ENCODE results near the gene KDM4C. TPM values are rescaled to one million over a fixed set of nuclear protein-coding genes. Genes with fewer than 3 reads are reported as not detected.

The KDM4C gene
- total and polyA plus RNA-seq, 2 of the 4 experiments (the other 2 are of a cell fraction) = 11.8 to 23.8 TPM

DNA sequence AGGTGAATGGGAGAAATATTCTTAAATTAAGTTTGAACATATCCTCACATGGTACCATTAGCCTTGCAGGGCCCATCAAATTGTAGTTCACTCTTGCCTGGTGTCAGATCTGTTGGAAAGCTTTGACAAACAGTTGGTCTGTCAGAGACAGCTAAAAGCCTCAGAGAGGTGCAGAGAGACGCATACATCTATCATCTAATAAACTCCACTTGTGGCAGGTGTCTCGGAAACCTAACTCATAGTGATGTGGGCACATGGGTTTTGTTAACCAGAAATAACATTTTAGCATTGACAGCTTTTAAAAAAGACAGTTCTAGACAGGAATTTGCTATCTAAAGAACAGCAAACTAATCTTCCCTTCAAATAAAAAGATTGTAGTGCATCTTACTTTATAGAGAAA is 315.9 kb downstream of the KDM4C start:
- CTCF ChIA-PET = interaction anchor here (1.1 kb wide), 1 partner anchor 71 kb away, joined by 3 read pairs; no protein-coding TSS in a partner anchor

More for the DNA sequence above, 315.9 kb downstream of the KDM4C start:
- Histone ChIP-seq H3K9me3 (ENCODE audit: control insufficient read depth, insufficient read depth, low read length) (no peaks in the 10 kb centered on the region), H4K20me1 (ENCODE audit: insufficient read depth, low read length) (no peaks in the 10 kb centered on the region), H3K79me1 (ENCODE audit: low read depth in 1 of 2, low read length in 2 of 2) (no peaks in the 10 kb centered on the region), H3K9ac (ENCODE audit: low read depth, low read length) (no peak overlapping the region), H2AFZ (replicated peaks; ENCODE audit: low read length, poor library complexity) (no peak overlapping the region), H2BK15ac (ENCODE audit: low read depth, low read length) (no peak overlapping the region), H3K9me1 (ENCODE audit: insufficient read depth, low read length) (no peaks in the 10 kb centered on the region), H2BK20ac (ENCODE audit: low read depth, low read length) (no peak overlapping the region), H3K14ac (replicated peaks; ENCODE audit: low read depth, low read length) (no peak overlapping the region), H2AK5ac (ENCODE audit: low read depth, low read length) (no peak overlapping the region), H2BK5ac (ENCODE audit: low read depth, low read length, poor library complexity, severe bottlenecking) (no peak overlapping the region), H4K5ac (ENCODE audit: low read depth, low read length) (no peak overlapping the region), H3K18ac (ENCODE audit: low read depth, low read length) (no peak overlapping the region), H4K8ac (ENCODE audit: low read depth in 2 of 2, low read length in 2 of 2) (no peak overlapping the region), H3K27me3 (ENCODE audit: control insufficient read depth, insufficient read depth, low read length) (no peaks in the 10 kb centered on the region), H2AK9ac (replicated peaks; ENCODE audit: low read depth, low read length, poor library complexity) (no peak overlapping the region), H3K23ac (ENCODE audit: low read depth, low read length) (no peak overlapping the region), H4K91ac (ENCODE audit: insufficient read depth, low read depth, low read length) (no peak overlapping the region), H3K27ac (ENCODE audit: insufficient read depth, low read length) (no peak overlapping the region), H3K4me2 (ENCODE audit: low read depth, low read length) (no peak overlapping the region), H2BK120ac (ENCODE audit: low read depth, low read length) (no peak overlapping the region), H3K4ac (ENCODE audit: low read depth, low read length) (no peak overlapping the region), H3K4me3 (ENCODE audit: insufficient read depth, low read depth, low read length) (no peak overlapping the region), H3K4me1 (ENCODE audit: control insufficient read depth, insufficient read depth, low read length) (no peaks in the 10 kb centered on the region), H3K56ac (ENCODE audit: extremely low read depth, insufficient read depth, low read length) (no peak overlapping the region), H3K36me3 (ENCODE audit: control insufficient read depth, insufficient read depth, low read length) (peaks cover 6% of the 10 kb centered on the region; the same call in 1 of the 2 replicates)
- TF ChIP-seq NFE2L2 (IDR thresholded peaks at IDR 0.05; ENCODE audit: low read depth, low read length) = no peak
- TF ChIP-seq RAD21 (IDR thresholded peaks at IDR 0.05; ENCODE audit: low read length) = no peak
- TF ChIP-seq RCOR1 (IDR thresholded peaks at IDR 0.05; ENCODE audit: insufficient replicate concordance, low read length) = no peak
- TF ChIP-seq, protein P1, sequence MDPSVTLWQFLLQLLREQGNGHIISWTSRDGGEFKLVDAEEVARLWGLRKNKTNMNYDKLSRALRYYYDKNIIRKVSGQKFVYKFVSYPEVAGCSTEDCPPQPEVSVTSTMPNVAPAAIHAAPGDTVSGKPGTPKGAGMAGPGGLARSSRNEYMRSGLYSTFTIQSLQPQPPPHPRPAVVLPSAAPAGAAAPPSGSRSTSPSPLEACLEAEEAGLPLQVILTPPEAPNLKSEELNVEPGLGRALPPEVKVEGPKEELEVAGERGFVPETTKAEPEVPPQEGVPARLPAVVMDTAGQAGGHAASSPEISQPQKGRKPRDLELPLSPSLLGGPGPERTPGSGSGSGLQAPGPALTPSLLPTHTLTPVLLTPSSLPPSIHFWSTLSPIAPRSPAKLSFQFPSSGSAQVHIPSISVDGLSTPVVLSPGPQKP (IDR thresholded peaks at IDR 0.05; ENCODE audit: borderline replicate concordance, low read depth, low read length) = no peak
- TF ChIP-seq, protein P2, sequence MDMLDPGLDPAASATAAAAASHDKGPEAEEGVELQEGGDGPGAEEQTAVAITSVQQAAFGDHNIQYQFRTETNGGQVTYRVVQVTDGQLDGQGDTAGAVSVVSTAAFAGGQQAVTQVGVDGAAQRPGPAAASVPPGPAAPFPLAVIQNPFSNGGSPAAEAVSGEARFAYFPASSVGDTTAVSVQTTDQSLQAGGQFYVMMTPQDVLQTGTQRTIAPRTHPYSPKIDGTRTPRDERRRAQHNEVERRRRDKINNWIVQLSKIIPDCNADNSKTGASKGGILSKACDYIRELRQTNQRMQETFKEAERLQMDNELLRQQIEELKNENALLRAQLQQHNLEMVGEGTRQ (IDR thresholded peaks at IDR 0.05; ENCODE audit: low read depth, low read length) = no peak
- TF ChIP-seq RFX5 (IDR thresholded peaks at IDR 0.05; ENCODE audit: low read depth, low read length) = no peak
- no peak for TF ChIP-seq MAFK (IDR thresholded peaks at IDR 0.05; ENCODE audit: low read depth, low read length)
- TF ChIP-seq CHD1 (IDR thresholded peaks at IDR 0.05; ENCODE audit: low read depth, low read length) = no peak
- TF ChIP-seq, protein P3, sequence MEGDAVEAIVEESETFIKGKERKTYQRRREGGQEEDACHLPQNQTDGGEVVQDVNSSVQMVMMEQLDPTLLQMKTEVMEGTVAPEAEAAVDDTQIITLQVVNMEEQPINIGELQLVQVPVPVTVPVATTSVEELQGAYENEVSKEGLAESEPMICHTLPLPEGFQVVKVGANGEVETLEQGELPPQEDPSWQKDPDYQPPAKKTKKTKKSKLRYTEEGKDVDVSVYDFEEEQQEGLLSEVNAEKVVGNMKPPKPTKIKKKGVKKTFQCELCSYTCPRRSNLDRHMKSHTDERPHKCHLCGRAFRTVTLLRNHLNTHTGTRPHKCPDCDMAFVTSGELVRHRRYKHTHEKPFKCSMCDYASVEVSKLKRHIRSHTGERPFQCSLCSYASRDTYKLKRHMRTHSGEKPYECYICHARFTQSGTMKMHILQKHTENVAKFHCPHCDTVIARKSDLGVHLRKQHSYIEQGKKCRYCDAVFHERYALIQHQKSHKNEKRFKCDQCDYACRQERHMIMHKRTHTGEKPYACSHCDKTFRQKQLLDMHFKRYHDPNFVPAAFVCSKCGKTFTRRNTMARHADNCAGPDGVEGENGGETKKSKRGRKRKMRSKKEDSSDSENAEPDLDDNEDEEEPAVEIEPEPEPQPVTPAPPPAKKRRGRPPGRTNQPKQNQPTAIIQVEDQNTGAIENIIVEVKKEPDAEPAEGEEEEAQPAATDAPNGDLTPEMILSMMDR (conservative IDR thresholded peaks at IDR 0.05; ENCODE audit: low read depth, low read length) = no peak
- no peak for TF ChIP-seq POLR2A (IDR thresholded peaks at IDR 0.05; ENCODE audit: low read depth, low read length)
- no peak for TF ChIP-seq MXI1 (IDR thresholded peaks at IDR 0.05; ENCODE audit: borderline replicate concordance, low read depth, low read length)
- TF ChIP-seq FOS (IDR thresholded peaks at IDR 0.05; ENCODE audit: low read depth, low read length) = no peak
- no peak for TF ChIP-seq MAZ (IDR thresholded peaks at IDR 0.05; ENCODE audit: borderline replicate concordance, low read depth, low read length)
- no peak for TF ChIP-seq CEBPB (IDR thresholded peaks at IDR 0.05; ENCODE audit: low read depth, low read length)
- TF ChIP-seq BHLHE40 (IDR thresholded peaks at IDR 0.05; ENCODE audit: low read depth, low read length) = no peak
- TF ChIP-seq SMC3 (IDR thresholded peaks at IDR 0.05; ENCODE audit: low read depth, low read length) = no peak
- intact Hi-C loops (cut with micrococcal nuclease) (no loop called here), dilution Hi-C loops (cut with HindIII; ENCODE audit: low sequenced_read_pairs, unreplicated experiment) (no loop called here), in situ Hi-C loops (cut with MboI; ENCODE audit: low sequenced_read_pairs) (no loop called here)
- no peak for ATAC-seq (ENCODE audit: low read depth)
- no TSS peak for BruUV-seq (replicated peaks)
- no CpG with 5 or more reads among the region's 2 CpGs for WGBS, 2 experiments (ENCODE audit: extremely low coverage in 2 of 2, insufficient read length in 1 of 2)
- DNase-seq = no peak
- POLR2A ChIA-PET (ENCODE audit: unreplicated experiment) = no interaction called here
